A549 treated with AZD2906 at 1 μM for 4 hours (cell line): ENCODE measurements around the gene GOLGA6L6. TPM values are rescaled to one million over a fixed set of nuclear protein-coding genes. Genes with fewer than 3 reads are reported as not detected.

Experiments
- total RNA-seq: library from RNA; stranded (reverse); fragments of 200-300 nt; extraction: Qiagen RNA extraction; gene quantifications from 5 replicates; pipeline ENCODE4 v1.2.3, GENCODE V29; 2022

GOLGA6L6 gene
- not detected in 5 replicates for total RNA-seq

GRCh38 chr15:20541700-20542099 is at the start of gene GOLGA6L6:
GOLGA6L6 (minus strand) TSS chr15:20541800; CDS start chr15:20541709, 91 bp downstream.

